GM20000 (cell line): ENCODE data around the gene NOC2L.

Source experiments
- DNase-seq: peaks from one replicate; pipeline ENCODE4 v3.0.0; 2012; ENCODE audit warnings: low spot score
- TF ChIP-seq, protein P1 (sequence below): IDR thresholded peaks from 2 replicates; pipeline ENCODE4 v1.5.1; 2012; ENCODE audit warnings: mild to moderate bottlenecking, control low read depth; ENCODE audit errors: extremely low read depth, missing control alignments

NOC2L gene

DNA sequence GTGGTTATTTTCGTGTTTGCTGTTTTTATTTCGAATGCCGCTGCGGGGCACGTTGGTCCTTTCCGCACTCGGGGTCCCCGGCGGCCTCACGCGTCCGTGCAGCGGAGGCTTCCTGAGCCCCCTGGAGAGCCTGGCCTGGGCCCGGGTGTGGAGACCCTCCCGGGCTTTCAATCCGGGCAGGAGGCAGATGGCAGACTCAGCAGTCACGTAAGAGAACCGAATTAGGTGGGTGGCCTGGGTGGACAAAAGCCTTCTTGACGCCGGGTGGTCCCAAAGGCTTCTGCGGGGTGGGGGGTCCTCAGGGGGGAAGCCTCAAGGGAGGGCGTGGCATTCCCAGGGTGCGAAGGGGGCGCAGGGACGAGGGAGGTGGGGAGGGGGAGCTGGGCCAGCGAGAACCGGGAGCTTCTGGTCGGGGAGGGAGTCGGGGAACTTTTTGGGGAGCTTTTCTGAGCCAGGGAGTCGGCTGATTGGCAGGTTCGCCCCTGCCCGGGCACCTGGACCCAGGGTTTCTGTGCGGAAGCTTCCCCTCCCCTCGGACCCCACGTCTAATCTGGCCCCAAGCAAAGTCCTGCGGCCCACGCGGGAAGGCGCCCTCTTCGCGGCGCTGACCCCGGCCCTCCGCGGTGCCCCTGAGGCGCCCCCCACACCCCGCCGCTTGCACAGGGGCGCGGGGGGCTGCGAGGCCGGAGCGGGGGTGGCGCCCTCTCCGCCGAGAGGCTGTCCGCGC, 42.2 kb upstream of the NOC2L start:
- TF ChIP-seq, protein P1, sequence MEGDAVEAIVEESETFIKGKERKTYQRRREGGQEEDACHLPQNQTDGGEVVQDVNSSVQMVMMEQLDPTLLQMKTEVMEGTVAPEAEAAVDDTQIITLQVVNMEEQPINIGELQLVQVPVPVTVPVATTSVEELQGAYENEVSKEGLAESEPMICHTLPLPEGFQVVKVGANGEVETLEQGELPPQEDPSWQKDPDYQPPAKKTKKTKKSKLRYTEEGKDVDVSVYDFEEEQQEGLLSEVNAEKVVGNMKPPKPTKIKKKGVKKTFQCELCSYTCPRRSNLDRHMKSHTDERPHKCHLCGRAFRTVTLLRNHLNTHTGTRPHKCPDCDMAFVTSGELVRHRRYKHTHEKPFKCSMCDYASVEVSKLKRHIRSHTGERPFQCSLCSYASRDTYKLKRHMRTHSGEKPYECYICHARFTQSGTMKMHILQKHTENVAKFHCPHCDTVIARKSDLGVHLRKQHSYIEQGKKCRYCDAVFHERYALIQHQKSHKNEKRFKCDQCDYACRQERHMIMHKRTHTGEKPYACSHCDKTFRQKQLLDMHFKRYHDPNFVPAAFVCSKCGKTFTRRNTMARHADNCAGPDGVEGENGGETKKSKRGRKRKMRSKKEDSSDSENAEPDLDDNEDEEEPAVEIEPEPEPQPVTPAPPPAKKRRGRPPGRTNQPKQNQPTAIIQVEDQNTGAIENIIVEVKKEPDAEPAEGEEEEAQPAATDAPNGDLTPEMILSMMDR = no peak
- peak; percentile 63 for DNase-seq

DNA sequence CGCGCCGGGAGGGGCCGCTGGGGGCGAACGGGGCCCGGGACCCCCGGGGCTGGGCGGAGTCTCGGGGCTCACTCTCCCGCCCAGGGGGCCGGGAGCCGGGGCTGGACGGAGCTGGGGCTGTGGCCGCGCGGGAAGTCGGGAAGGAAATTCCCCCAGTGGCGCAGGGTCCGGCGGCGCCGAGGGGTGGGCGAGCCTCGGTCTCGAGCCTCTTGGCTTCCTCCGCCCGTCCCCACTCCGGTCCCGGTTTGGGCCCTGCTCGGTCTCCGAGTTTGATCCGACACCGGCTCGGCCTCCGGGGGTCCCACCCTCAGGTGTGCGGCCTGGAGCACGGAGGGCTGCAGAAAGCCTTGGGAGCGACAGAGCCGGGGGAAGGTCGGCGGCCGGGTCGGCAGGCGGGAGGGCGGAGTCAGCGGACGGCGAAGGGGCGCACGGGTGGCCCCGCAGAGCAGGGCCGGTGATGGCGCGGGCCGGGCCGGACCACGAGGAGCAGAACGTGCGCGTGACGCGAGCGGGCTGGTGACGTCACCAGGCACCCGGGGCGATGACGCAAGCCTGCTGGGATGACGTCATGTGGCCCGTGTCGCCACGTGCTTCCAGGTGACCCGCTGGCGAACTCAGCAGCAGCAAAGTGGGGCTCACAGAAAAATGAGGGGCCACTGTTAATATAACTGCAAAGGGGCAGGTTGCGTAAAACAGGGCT, 41.5 kb upstream of the NOC2L start:
- TF ChIP-seq, protein P1 = no peak
- peak; percentile 93 for DNase-seq

DNA sequence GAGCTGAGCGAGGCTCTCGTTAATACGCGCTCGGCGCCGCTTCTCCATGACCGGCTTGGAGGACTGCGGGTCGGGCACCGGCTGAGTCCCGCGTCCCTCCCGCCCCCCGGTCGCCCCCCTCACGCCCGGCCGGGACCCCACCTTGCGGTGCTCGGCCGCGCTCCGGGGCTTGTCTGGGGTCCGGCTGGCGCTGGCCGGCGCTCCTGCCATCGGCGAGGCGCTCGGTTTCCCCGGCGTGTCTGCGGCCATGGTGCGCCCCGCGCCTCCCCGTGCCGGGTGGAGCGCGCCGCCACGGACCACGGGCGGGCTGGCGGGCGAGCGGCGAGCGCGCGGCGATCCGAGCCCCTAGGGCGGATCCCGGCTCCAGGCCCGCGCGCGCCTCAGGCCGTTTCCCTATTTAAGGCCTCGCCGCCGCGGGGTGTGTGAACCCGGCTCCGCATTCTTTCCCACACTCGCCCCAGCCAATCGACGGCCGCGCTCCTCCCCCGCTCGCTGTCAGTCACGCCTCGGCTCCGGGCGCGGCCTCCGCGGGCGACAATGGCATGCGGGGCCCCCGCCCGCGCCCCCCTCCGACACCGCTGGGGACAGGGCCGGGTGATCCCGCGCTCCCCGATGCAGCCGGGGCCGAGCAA, 40.8 kb upstream of the NOC2L start, which contains the start of gene HES4:
TSS of gene HES4 (minus strand) at position 373 of the 632 bp plus-strand sequence. CDS start at position 249, 124 bp downstream.
- TF ChIP-seq, protein P1 = no peak
- peak; percentile 88 for DNase-seq

DNA sequence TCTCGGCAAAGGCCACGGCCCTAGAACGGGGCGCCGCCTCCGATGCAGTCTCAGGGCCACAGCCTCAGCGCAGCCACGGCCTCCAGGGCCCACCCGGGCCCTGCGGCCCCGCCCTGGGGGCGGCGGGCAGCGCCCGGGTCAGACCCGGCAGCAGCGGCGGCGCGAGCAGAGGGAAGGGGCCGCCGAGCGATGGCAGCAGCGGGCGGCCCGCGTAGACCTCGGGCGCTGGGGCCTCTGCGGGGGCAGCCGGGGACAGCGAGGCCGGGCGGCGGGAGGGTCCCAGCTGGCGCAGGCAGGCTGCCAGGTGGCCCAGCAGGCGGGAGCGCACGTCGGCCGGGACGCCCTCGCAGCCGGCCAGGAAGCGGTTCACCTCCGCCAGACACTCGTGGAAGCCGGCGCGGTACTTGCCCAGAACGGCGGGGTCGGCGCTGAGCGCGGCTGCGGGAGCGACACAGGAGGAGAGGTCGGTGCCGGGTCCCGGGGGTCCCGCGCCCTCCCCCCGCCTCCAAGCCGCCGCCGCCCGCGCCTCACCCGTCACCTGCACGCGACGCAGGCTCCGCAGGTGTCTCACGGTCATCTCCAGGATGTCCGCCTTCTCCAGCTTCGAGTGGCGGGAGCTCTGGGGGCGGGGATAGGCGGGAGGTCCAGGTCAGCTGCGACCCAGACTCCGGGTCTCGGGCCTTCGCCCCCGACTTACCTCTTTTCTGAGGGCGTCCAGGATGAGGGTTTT, 40.1 kb upstream of the NOC2L start:
- TF ChIP-seq, protein P1 = no peak
- DNase-seq = peak; percentile 72

DNA sequence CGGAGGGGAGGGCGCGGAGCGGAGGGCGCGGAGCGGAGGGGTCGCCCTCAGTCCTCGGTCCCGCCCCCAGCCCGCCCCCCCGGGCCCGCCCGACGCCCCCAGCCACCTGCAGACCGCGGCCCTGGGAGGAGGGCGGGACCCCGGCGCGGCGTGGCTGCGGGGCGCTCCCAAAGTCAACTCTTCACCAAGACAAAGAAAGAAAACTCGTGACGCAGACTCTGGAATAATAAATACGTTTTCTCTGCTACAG, 39.6 kb upstream of the NOC2L start:
- TF ChIP-seq, protein P1 = no peak
- DNase-seq = no peak

DNA sequence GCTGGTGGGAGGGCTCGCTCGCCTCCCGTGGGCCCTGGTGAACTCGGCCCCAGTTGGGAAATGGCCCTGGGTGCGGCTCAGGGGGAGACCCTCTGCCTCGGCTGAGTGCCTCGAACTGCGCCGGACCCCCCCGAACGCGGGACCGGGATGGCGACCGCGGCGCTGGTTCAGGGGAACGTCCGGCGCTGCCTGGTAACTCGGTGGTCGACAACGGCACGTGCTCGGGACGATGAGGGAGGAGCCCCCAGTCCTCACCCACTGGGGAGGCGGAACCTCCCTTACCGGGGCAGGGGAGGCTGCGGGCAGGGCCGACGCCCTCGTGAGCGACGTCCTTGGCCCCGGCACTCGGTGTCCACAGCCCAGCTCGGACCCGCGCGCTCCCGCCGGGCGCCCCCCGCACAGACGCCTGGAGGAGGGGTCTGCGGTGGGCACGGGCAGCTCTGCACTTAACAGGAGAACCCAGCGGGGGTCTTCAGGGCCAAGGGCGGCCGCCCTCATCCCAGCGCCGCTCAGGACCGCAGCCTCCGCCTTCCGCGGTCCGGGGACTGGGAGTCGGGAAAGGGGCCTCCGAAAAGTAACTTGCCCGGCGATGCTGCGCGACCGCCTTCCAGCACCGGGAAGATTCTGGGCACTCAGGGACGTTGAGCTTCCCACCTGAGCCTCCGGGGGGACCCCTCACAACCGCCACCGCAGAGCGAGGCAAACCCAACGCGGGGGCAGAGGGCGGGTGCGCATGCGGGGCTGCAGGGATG, 39.1 kb upstream of the NOC2L start:
- TF ChIP-seq, protein P1 = no peak
- no peak for DNase-seq

DNA sequence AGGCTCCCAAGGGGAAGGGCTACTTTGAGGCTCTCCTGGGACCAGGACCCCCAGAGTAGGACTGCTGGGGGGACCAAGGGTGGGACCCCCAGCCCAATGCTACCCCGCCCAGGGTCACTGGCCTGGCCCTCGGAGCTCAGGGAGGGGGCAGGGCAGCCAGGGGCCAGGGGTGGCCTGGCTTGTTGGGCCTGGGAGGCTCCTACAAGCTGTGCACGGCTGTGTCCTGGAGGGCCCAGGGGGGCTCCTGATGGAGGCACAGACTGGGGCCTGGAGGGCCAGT, 38.6 kb upstream of the NOC2L start:
- DNase-seq = no peak
- TF ChIP-seq, protein P1 = no peak
